CD4-positive, alpha-beta T cell treated with Interleukin-4 for 1 hour (primary cell): Measurements from ENCODE around the gene CD48.

ENCODE experiments used
- DNase-seq, 2 donors: peaks; one replicate each; pipeline ENCODE4 v3.0.0-alpha.2; 2020 to 2022

CD48 gene, protein sequence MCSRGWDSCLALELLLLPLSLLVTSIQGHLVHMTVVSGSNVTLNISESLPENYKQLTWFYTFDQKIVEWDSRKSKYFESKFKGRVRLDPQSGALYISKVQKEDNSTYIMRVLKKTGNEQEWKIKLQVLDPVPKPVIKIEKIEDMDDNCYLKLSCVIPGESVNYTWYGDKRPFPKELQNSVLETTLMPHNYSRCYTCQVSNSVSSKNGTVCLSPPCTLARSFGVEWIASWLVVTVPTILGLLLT

GRCh38 chr1:160711602-160712311 lies at the start of gene CD48:
Gene CD48 (minus strand): TSS chr1:160711822. CDS start chr1:160711763, 59 bp downstream.
- peak; percentile 61 to 80 for DNase-seq

- no peak for DNase-seq
Observed at GRCh38 chr1:160761046-160761445, 49.4 kb upstream of the CD48 start.

- DNase-seq: no peak
Observed at GRCh38 chr1:160759740-160760139, 48.1 kb upstream of the CD48 start.

- no peak for DNase-seq
Observed at GRCh38 chr1:160758521-160758920, 46.9 kb upstream of the CD48 start.

DNA sequence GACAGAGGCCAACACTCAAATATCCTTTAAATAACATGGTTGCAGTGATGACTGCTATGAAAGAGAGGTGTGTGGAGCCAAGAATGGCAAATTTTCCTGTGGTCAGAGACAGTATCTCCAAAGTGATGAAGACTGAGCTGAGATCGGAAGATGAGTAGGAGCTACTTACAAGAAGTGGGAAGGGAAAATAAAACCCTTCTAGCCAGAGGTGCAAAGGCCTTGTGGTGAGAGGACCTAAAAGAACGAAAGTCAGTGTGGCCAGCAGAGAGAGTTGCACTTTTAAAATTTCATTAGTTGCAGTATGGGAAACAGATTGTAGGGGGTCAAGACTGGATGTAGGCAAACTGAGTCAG lies 45.2 kb upstream of the CD48 start:
- no peak for DNase-seq

- peak; percentile 40 to 64 for DNase-seq
Observed at GRCh38 chr1:160755911-160756848, 44.6 kb upstream of the CD48 start.

- no peak for DNase-seq
Observed at GRCh38 chr1:160755461-160755860, 43.8 kb upstream of the CD48 start.

DNA sequence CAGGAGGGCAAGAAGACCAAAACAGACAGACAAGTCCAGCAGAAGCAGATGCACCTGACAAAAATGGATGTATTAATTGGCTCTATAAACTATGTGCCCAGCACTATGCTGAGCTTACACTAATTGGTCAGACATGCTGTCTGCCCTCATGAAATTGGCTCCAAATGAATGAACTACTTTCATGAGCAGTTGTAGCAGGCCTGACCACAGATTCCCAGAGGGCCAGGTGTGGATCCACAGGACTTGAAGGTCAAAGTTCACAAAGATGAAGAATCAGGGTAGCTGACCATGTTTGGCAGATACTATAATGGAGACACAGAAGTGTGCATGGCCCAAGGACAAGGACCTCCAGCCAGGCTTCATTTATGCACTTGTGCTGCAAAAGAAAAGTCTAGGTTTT lies 42.0 kb upstream of the CD48 start:
- no peak for DNase-seq

DNA sequence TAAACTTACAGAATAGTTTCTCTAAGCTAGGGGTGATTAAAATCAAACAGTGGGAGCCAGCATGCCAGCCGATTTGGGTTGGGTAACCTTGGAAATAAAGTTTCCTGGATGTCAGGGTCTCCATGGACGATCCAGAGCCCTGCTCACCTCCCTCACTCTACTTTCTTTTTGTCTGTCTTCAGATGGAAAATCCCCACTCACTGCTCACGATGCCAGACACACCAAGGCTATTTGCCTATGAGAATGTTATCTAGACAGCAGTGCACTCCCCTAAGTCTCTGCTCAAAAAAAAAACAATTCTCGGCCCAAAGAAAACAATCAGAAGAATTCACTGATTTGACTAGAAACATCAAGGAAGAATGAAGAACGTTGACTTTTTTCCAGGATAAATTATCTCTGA lies 41.3 kb upstream of the CD48 start:
- DNase-seq: no peak

- no peak for DNase-seq
Observed at GRCh38 chr1:160752406-160752805, 40.8 kb upstream of the CD48 start.

GRCh38 chr1:160750608-160751007 lies 39.0 kb upstream of the CD48 start:
- no peak for DNase-seq

- DNase-seq: no peak
Observed at GRCh38 chr1:160748878-160749269, 37.3 kb upstream of the CD48 start.

DNA sequence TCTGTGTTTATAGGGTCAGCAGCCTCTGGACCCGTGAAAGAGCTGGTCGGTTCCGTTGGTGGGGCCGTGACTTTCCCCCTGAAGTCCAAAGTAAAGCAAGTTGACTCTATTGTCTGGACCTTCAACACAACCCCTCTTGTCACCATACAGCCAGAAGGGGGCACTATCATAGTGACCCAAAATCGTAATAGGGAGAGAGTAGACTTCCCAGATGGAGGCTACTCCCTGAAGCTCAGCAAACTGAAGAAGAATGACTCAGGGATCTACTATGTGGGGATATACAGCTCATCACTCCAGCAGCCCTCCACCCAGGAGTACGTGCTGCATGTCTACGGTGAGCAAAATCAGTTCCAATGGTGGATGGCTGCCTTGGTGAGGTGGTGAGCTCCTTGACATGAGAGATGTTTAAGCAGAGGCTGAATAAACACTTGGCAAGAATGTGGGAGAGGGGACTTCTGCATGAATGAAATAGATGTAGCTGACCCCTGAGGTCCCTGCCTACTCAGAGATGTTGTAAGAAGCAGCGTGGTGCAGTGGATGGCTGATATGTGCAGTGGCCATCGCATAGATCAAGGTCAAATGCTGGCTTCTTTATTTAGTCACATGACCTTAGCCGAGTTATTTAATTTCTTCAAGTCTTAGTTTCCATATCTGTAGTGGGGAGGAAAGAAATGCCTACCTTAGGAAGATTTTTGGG lies 36.7 kb upstream of the CD48 start:
- DNase-seq: no peak

GRCh38 chr1:160747717-160748116 lies 36.1 kb upstream of the CD48 start:
- DNase-seq: no peak

GRCh38 chr1:160746836-160747500 lies 35.3 kb upstream of the CD48 start:
- no peak for DNase-seq

- DNase-seq: no peak
Observed at GRCh38 chr1:160745551-160745950, 33.9 kb upstream of the CD48 start.

- DNase-seq: no peak
Observed at GRCh38 chr1:160744852-160745520, 33.4 kb upstream of the CD48 start.

GRCh38 chr1:160744199-160744851 lies 32.7 kb upstream of the CD48 start:
- peak in 1 of 2 donors; percentile 46 for DNase-seq

- no peak for DNase-seq
Observed at GRCh38 chr1:160743266-160743665, 31.6 kb upstream of the CD48 start.

DNA sequence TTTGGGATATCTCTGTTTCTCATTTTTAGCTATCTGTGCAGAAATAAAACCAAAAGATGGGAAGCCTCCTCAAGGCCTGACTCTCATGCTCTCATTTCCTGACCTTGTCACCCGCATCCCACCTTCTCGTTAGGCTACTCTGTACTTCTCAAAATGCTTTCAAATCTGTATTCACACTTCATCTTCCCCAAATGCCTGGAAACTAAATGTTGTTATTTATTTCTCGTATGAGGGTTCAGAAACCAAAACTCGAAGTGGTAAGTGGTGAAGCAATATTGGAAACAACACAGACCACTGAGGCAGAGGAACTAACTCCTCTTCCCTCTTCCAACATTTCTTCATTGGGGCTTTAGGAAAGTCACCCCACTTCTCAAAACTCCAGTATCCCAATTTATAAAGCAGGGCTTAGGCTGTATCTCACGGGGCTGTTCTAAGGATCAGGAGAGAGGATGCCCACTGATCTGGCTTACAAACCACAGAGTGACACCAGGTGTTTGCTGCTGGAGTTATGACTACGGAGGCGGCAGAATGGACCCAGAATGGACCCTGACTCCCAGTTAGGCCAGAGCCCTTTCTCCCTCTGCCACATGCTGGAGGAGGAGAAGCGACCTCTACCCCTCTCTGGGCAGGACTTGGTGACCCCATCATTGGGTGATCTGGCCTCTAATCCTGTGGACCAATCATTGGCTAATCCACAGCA lies 31.0 kb upstream of the CD48 start:
- DNase-seq: no peak
